Right cardiac atrium (tissue), 5 donors: ENCODE results near the gene KBTBD4. TPM values are rescaled to one million over a fixed set of nuclear protein-coding genes. Genes with fewer than 3 reads are reported as not detected.
A peak's percentile ranks its signal among the peaks of the same experiment; 100 is the strongest.

Experiments
- ATAC-seq, 2 donors: fragments of 200-7000 bp; cut with Tn5 transposase; one replicate each; pipeline versions ENCODE4 v1.8.0 to v1.9.1; 2020; ENCODE audit warnings: moderate library complexity in 2 of 2, mild to moderate bottlenecking in 1 of 2
- DNase-seq, 3 donors: peaks; one replicate each; pipeline ENCODE4 v3.0.0-alpha.2; 2020
- H3K27ac ChIP-seq: one replicate; pipeline ENCODE4 v1.5.1; 2013; ENCODE audit warnings: mild to moderate bottlenecking, low read length, control low read depth, moderate library complexity
- H3K27me3 ChIP-seq: one replicate; pipeline ENCODE4 v1.6.1; 2013; ENCODE audit not compliant: control insufficient read depth, insufficient read depth
- H3K4me1 ChIP-seq: one replicate; pipeline ENCODE4 v1.6.1; 2013; ENCODE audit warnings: low read length; ENCODE audit not compliant: control insufficient read depth, insufficient read depth
- H3K4me3 ChIP-seq: one replicate; pipeline ENCODE4 v1.5.1; 2013; ENCODE audit warnings: low read length, control low read depth
- H3K9me3 ChIP-seq: one replicate; pipeline ENCODE4 v1.6.1; 2013; ENCODE audit warnings: low read length; ENCODE audit not compliant: control insufficient read depth
- WGBS: extraction: QIAGEN DNeasy Blood & Tissue Kit; methylation state at CpG from one replicate; pipeline ENCODE4 v1.1.7; 2013; 5-methylcytosine and 5-hydroxymethylcytosine counted together
- intact Hi-C, 4 donors: fragments of 100-400 bp; cut with DNase I; formaldehyde crosslinking; loops; one replicate each; pipeline versions ENCODE4 v1.11.0 to v1.14.0; 2022 to 2023
- polyA plus RNA-seq: library from polyadenylated mRNA; stranded (reverse); fragments of 200-250 nt; gene quantifications from one replicate; pipeline ENCODE4 v1.2.3, GENCODE V29; 2013
- total RNA-seq, 4 donors: library from RNA; stranded (reverse); fragmentation: NEBNext Ultra II Directional; extraction: Animal tissue kit (Norgen Biotek cat#: 25700); gene quantifications; one replicate each; pipeline ENCODE4 v1.2.1, GENCODE V29; 2021
- donor health status: healthy with polysubstance abuse.
- donor health status: DM: no; HTN: yes; CAD: no.
- donor health status: DM: no; HTN: no; CAD: no.
- donor health status: DM: no; HTN: yes; CAD: no; lungs with severe emphysema.
- donor health status: DM: yes; HTN: yes; CAD: no.

The KBTBD4 gene
- total and polyA plus RNA-seq, 5 donors: 8.1 to 18.1 (median 14.5) TPM

DNA sequence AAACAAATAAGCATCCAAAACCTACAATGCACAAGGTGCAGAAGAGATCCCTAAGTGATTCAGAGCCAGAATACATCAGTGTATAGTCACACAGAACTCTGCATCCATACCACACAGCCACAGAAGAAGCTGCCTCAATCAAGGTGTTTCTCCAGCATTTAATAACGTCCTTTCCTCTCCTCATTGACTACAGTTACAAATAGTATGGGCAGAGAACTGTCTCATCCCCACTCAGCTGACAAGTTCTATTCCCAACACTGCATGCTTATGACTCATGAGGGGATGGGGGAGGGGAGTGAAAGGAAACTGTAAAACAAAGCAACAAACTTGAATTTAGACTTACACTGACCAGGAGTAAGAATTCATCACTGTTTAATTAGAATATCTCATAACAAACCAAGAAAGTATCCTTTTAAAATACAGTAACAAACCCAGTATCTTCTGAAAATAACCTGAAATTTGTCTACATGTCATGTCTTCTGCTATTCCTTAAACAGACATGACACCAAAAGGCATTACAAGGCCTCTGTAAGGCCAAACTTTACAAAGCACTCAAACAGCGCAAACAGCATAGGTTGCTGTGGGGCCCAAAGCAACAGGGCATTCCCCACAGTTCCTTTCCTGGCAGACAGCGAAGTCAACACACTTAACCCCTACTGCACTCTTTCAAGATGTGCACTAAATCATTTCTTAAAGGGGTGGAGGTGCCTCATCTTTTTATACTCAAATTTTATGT lies 55.1 kb downstream of the KBTBD4 start:
- peak; percentile 83 to 91 for ATAC-seq
- Histone ChIP-seq H3K9me3 (no peaks in the 10 kb centered on the region), H3K27me3 (no peaks in the 10 kb centered on the region), H3K4me1 (peaks cover 15% of the 10 kb centered on the region), H3K27ac (peak overlapping the region; percentile 90), H3K4me3 (no peak overlapping the region)
- intact Hi-C loops: no loop called here
- 1% methylated on average over 3 of the region's 3 CpGs for WGBS
- DNase-seq: no peak

Other genes starting within 250 kb of the KBTBD4 start
- 1,000 to 10,000 TPM in 3 of 4 donors, 100 to 1,000 TPM in 1; 953 to 1,924 (median 1,412) TPM for gene MYBPC3, start 226.3 kb downstream of the KBTBD4 start, total RNA-seq
- gene MYBPC3, start 226.3 kb downstream of the KBTBD4 start, polyA plus RNA-seq: 1,009 TPM
- gene SPI1, start 200.4 kb downstream of the KBTBD4 start, total RNA-seq: 10 to 100 TPM; 11.6 to 24.1 (median 18.6) TPM
- gene SPI1, start 200.4 kb downstream of the KBTBD4 start, polyA plus RNA-seq: 5.9 TPM
- gene SLC39A13, start 170.4 kb downstream of the KBTBD4 start, total RNA-seq: 10 to 100 TPM; 41.7 to 46.6 (median 44.9) TPM
- 61.6 TPM for gene SLC39A13, start 170.4 kb downstream of the KBTBD4 start, polyA plus RNA-seq
- gene PSMC3, start 152.5 kb downstream of the KBTBD4 start, total RNA-seq: 100 to 1,000 TPM; 122 to 162 (median 155) TPM
- gene PSMC3, start 152.5 kb downstream of the KBTBD4 start, polyA plus RNA-seq: 170 TPM
- under 1 TPM; 0.17 to 0.50 (median 0.39) TPM for gene RAPSN, start 129.8 kb downstream of the KBTBD4 start, total RNA-seq
- gene RAPSN, start 129.8 kb downstream of the KBTBD4 start, polyA plus RNA-seq: 0.23 TPM
- gene CELF1, start 25.8 kb downstream of the KBTBD4 start, total RNA-seq: 10 to 100 TPM; 54.8 to 79.8 (median 73.4) TPM
- 26.9 TPM for gene CELF1, start 25.8 kb downstream of the KBTBD4 start, polyA plus RNA-seq
- 10 to 100 TPM; 13.9 to 17.2 (median 15.3) TPM for gene PTPMT1, start 13.4 kb downstream of the KBTBD4 start, total RNA-seq
- 22.5 TPM for gene PTPMT1, start 13.4 kb downstream of the KBTBD4 start, polyA plus RNA-seq
- gene NDUFS3, start 104 bp upstream of the KBTBD4 start, total RNA-seq: 100 to 1,000 TPM; 143 to 189 (median 165) TPM
- gene NDUFS3, start 104 bp upstream of the KBTBD4 start, polyA plus RNA-seq: 260 TPM
- under 1 TPM in 2 of 4 donors, not detected in 2; 0.17 to 0.32 TPM for gene FAM180B, start 7.7 kb upstream of the KBTBD4 start, total RNA-seq
- gene FAM180B, start 7.7 kb upstream of the KBTBD4 start, polyA plus RNA-seq: 0.25 TPM
- under 1 TPM; 0.33 to 0.74 (median 0.48) TPM for gene C1QTNF4, start 15.4 kb upstream of the KBTBD4 start, total RNA-seq
- gene C1QTNF4, start 15.4 kb upstream of the KBTBD4 start, polyA plus RNA-seq: 0.68 TPM
- gene MTCH2, start 63.6 kb upstream of the KBTBD4 start, total RNA-seq: 10 to 100 TPM; 68.4 to 78.6 (median 74.1) TPM
- 43.9 TPM for gene MTCH2, start 63.6 kb upstream of the KBTBD4 start, polyA plus RNA-seq
- gene AGBL2, start 136.4 kb upstream of the KBTBD4 start, total RNA-seq: under 1 TPM; 0.18 to 0.47 (median 0.43) TPM
- gene AGBL2, start 136.4 kb upstream of the KBTBD4 start, polyA plus RNA-seq: 0.38 TPM
- gene FNBP4, start 188.4 kb upstream of the KBTBD4 start, total RNA-seq: 10 to 100 TPM; 36.2 to 49.0 (median 39.2) TPM
- 23.5 TPM for gene FNBP4, start 188.4 kb upstream of the KBTBD4 start, polyA plus RNA-seq